HEK293 (cell line): ENCODE measurements around the gene ZAP70.

ENCODE experiments used
- CTCF ChIP-seq: fragments of 450-650 bp; formaldehyde crosslinking; IDR thresholded peaks from 2 replicates; pipeline ENCODE4 v1.5.1; 2016; ENCODE audit warnings: missing biosample characterization, missing genetic modification characterization
- GFI1B ChIP-seq: fragments of 450-650 bp; formaldehyde crosslinking; IDR thresholded peaks from 2 replicates; pipeline ENCODE4 v1.5.1; 2016; ENCODE audit warnings: missing biosample characterization, missing genetic modification characterization
- GLI2 ChIP-seq: fragments of 450-650 bp; formaldehyde crosslinking; IDR thresholded peaks from 2 replicates; pipeline ENCODE4; 2017; ENCODE audit warnings: missing biosample characterization, missing genetic modification characterization, low read depth, borderline replicate concordance
- SP2 ChIP-seq: fragments of 450-650 bp; formaldehyde crosslinking; IDR thresholded peaks from 2 replicates; pipeline ENCODE4 v1.5.1; 2016; ENCODE audit warnings: missing biosample characterization, missing genetic modification characterization
- ZBTB17 ChIP-seq: fragments of 450-650 bp; formaldehyde crosslinking; IDR thresholded peaks from 2 replicates; pipeline ENCODE4 v1.5.1; 2016; ENCODE audit warnings: missing biosample characterization, missing genetic modification characterization
- ZBTB21 ChIP-seq: fragments of 450-650 bp; formaldehyde crosslinking; IDR thresholded peaks from 2 replicates; pipeline ENCODE4 v1.5.1; 2017; ENCODE audit warnings: missing biosample characterization, missing genetic modification characterization
- ZFP41 ChIP-seq: fragments of 450-650 bp; formaldehyde crosslinking; IDR thresholded peaks from 2 replicates; pipeline ENCODE4 v1.5.1; 2016; ENCODE audit warnings: missing biosample characterization, missing genetic modification characterization, borderline replicate concordance
- ZNF423 ChIP-seq: fragments of 450-650 bp; formaldehyde crosslinking; IDR thresholded peaks from 2 replicates; pipeline ENCODE4 v1.5.1; 2016; ENCODE audit warnings: missing biosample characterization, missing genetic modification characterization
- ZNF548 ChIP-seq: fragments of 450-650 bp; formaldehyde crosslinking; IDR thresholded peaks from 2 replicates; pipeline ENCODE4 v1.5.1; 2016; ENCODE audit warnings: missing biosample characterization, missing genetic modification characterization
- ZSCAN30 ChIP-seq: fragments of 450-650 bp; IDR thresholded peaks from 2 replicates; pipeline ENCODE4 v1.5.1; 2018; ENCODE audit warnings: missing biosample characterization, mild to moderate bottlenecking, missing genetic modification characterization, moderate library complexity
- TF ChIP-seq, protein P1 (sequence below): fragments of 450-650 bp; formaldehyde crosslinking; IDR thresholded peaks from 2 replicates; pipeline ENCODE4 v1.5.1; 2016; ENCODE audit warnings: missing biosample characterization, missing genetic modification characterization
- TF ChIP-seq, protein P2 (sequence below): fragments of 450-650 bp; formaldehyde crosslinking; IDR thresholded peaks from 2 replicates; pipeline ENCODE4 v1.5.1; 2016; ENCODE audit warnings: missing biosample characterization, missing genetic modification characterization

DNA sequence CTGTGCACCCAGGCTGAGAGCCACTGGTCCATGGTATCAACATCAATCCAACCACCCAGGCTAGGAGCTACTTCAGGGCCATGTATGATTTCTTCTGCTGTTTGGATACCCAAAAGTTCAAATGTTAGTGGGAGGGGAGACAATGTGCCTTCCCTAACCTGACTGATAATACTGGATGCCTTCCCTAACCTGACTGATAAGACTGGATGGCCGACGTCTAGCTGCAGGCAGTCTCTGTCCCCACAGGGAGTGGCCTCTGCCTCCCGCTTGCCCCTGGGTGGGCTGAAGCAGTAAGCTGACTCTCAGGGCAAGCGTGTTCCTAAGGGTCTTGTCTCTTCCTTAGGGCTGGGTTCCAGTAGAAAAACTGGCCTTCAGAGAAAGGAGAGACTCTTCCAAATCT, 65.8 kb downstream of the ZAP70 start:
- TF ChIP-seq, protein P1, sequence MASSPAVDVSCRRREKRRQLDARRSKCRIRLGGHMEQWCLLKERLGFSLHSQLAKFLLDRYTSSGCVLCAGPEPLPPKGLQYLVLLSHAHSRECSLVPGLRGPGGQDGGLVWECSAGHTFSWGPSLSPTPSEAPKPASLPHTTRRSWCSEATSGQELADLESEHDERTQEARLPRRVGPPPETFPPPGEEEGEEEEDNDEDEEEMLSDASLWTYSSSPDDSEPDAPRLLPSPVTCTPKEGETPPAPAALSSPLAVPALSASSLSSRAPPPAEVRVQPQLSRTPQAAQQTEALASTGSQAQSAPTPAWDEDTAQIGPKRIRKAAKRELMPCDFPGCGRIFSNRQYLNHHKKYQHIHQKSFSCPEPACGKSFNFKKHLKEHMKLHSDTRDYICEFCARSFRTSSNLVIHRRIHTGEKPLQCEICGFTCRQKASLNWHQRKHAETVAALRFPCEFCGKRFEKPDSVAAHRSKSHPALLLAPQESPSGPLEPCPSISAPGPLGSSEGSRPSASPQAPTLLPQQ (tag by site-specific recombination): no peak
- TF ChIP-seq ZBTB17 (tag by site-specific recombination) (no peak), CTCF (tag by site-specific recombination) (no peak), GFI1B (tag by site-specific recombination) (no peak), ZBTB21 (no peak), SP2 (tag by site-specific recombination) (no peak), ZFP41 (no peak), ZNF423 (tag by site-specific recombination) (no peak), ZNF548 (tag by site-specific recombination) (no peak), ZSCAN30 (tag by site-specific recombination) (no peak), GLI2 (no peak)
- TF ChIP-seq, protein P2, sequence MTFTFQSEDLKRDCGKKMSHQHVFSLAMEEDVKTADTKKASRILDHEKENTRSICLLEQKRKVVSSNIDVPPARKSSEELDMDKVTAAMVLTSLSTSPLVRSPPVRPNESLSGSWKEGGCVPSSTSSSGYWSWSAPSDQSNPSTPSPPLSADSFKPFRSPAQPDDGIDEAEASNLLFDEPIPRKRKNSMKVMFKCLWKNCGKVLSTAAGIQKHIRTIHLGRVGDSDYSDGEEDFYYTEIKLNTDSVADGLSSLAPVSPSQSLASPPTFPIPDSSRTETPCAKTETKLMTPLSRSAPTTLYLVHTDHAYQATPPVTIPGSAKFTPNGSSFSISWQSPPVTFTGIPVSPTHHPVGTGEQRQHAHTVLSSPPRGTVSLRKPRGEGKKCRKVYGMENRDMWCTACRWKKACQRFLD (tag by site-specific recombination): no peak
